CD1c-positive myeloid dendritic cell (primary cell): Measurements from ENCODE around the gene LRRC46.

Experiments used
- DNase-seq: peaks from one replicate; pipeline ENCODE4 v3.0.0-alpha.2; 2016; ENCODE audit errors: extremely low spot score

LRRC46 gene

DNA sequence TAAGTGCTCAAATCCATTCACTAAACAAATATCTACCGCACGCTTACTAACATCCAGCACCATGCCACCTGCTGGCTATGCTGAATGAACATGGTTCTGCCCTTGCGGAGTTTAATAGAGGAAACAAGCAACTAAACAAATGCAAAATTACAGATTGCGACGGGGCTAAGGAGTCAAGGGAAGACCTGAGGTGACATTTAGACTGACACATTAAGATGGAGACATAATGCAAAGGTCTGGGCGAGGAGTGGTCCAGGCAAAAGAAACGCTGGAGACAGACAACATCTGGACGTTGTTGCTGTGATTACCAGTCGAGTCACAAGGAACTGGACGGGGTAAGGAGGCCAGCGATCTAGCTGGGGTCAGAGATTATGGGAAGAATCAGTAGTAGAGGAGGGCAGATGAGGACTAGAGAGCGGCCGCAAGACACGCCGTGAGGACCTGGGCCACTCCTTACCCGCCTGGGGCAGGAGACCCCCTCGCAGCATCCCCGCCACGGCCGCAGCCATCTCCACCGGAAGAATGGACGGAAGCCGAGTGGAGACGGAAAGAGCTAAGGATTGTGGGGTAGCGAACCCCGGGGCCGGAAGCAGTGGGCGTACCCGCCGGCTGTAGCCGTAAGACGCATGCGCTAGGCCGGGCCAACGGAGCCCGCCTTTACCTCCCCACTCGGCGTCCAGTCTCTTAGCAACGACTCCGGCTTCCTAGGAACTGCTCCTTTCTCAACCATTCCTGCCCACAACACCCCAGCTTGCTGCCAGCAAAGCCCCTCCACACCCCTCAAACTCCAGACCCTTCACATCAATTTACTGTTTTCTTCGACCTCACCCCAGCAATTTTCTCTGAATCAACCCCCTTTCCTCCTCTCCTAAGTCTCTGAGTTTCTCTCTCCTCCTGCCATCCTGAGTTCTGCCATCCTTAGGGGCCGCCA, at the start of gene LRRC46, which contains the start of gene MRPL10:
TSS of gene LRRC46 (plus strand) at position 668 of the 931 bp plus-strand sequence. CDS start 320 bp downstream, outside the sequence.
TSS of gene MRPL10 (minus strand) at position 539 of the 931 bp plus-strand sequence. CDS start at position 509, 30 bp downstream.
- peak; percentile 97 for DNase-seq

- no peak for DNase-seq
These were observed 45.8 kb upstream of the LRRC46 start for GRCh38 chr17:47785538-47786123.

DNA sequence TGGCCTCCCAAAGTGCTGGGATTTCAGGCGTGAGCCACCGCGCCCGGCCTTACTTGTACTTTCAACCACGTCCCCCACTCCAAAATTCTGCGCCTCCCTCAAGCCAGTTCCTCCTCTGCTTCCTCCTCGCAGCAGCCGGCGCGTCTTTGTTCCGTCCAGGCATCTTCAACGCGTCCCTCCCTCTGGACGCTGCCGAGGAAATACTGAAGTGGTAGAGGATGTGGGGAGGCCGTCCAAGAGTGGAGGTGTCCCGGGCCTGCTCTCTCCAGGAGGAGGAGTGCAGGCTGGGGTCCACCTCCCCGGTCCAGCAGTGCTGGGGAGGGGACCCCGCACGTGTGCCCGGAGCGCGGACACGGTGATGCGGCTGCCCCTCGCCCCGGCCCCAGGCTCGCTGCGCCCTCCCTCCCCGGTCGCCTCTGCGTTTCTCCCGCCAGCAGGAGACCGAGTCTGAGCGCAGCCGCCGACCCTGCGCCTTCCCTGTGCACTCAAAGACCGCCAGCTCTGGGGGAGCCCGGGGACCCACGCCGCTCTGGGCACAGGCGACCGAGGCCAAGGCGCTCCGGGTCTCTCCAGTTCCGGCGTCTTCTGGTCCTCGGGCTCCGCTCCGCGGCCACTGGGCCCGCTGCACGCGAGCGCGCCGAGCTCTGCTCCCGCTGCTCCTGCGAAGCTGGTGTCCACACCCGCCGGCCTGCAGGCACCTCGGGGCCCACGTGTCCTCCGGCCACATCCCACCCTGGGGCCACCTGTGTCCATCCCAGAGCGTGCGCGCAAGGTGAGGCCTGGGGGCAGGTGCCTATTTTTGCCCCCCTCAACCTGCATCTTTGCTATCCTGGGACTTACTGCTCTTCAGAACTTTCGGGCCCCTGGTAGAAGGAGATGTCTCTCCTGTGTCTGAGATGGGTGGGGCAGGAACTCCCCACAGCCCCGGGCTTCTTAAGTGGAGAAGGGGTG, 41.6 kb upstream of the LRRC46 start:
- peak; percentile 50 for DNase-seq

DNA sequence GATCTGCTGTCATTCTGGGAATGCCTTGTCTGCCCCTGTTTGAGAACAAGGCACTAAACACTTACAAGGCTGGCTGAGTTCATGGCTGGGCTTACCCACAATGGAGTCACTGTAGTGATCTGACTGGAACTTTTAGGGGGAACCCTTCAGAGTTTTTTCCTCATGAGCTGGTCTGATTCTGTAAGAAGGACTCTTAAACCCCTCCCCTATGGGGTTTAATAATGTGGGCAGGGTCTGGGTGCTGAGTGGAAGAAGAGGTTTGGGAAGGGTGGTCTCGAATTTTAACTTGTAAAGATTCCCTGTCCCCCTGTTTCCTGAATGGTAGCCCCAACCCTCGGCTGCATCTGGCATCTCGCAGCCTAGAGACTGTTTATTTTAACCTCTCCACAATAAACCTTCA, 40.4 kb upstream of the LRRC46 start:
- DNase-seq = no peak

DNA sequence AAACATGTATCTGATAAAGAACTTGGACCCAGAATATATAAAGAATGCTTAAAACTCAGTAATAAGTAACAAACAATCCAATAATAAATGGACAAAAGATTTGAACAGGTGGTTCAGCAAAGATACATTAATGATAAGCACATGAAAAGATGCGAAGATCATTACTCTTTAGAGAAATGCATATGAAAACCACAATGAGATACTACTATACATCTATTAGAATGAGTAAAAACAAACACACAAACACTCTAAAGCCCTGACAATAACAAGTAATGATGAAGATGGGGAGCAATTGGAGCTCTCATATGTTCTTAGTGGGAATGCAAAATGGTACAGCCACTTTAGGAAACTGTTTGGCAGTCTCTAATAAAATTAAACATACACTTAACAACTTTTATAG, 39.0 kb upstream of the LRRC46 start:
- DNase-seq = no peak

DNA sequence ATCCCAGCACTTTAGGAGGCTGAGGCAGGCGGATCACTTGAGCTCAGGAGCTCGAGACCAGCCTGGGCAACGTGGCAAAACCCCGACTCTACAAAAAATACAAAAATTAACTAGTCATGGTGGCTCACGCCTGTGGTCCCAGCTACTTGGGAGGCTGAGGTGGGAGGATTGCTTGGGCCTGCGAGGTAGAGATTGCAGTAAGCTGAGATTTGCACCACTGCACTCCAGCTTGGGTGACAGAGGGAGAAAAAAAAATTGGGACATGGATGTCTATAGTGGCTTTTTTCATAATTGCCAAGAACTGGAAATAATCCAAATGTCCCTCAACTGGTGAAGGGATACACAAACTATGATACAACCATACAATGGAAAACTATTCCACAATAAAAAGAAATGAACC, 38.5 kb upstream of the LRRC46 start:
- DNase-seq = no peak

GRCh38 chr17:47797797-47798196, 33.7 kb upstream of the LRRC46 start:
- DNase-seq = no peak

DNA sequence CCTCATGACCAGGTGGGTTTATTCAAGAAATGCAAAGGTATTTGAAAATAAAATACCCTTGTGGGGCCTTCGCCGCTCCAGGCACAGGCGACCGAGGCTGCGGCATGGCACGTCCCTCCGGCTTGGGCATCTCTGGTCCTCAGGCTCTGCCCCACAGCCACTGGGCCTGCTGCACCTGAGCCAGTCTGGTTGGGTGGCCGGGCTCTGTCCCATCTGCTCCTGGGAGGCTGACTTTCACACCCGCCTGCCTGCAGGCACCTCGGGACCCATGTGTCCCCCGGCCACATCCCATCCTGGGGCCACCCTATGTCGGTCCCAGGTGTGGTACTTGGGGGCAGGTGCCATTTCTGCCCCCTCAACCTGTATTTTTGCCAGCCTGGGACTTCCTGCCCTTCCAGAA, 30.8 kb upstream of the LRRC46 start:
- DNase-seq = no peak

- DNase-seq = no peak
These were observed 30.2 kb upstream of the LRRC46 start for GRCh38 chr17:47801176-47801765.

GRCh38 chr17:47801906-47802305, 29.6 kb upstream of the LRRC46 start:
- no peak for DNase-seq

DNA sequence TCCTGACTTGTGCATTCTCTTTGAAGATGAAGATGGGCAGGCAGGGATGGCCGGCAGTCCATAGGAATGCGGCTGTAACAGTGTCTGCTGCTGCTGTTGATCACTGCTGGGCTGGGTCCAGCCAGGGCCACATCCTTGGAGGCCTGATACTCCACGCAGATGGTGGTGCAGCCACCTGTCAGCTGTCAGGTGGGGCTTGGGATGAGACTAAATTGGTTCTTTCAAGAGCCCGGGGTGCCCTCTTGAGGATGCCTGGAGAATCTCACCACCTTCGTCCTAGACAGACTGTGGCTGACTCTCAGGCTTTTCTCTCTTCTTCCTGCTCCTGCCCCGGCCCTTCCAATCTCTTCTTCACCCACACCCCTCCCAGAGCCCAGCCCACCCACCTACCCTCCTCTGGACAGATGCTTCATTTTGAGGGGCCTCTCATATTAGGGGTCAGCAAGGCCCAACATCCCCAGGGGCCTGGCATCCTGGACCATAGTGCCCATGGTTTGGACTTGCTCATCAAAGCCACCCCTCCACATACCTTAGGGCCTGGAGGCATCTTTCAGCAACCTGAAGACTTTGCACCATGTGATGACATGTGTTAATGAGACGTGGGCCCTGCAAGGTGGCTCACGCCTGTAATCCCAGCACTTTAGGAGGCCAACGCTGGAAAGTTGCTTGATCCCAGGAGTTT, 29.0 kb upstream of the LRRC46 start:
- peak; percentile 39 for DNase-seq

GRCh38 chr17:47803201-47803600, 28.3 kb upstream of the LRRC46 start:
- DNase-seq = no peak

DNA sequence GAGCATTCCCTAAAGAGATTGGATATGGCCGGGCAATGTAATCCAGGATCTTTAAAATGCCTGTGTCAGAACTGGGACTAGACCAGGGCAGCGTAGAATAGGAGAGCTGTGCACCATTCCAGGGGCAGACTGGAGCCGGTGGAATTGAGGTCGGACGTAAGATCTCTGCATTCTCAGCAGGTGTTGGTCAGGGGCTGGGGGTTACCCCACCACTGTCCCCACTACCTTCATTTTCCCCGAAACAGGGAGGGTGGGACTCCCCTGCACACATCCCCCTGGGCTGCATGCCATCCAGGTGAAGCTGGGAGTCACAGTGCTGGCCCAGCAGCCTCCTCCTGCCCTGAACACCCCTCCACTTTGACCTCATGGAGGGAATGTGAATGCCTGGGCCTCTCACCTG, 27.7 kb upstream of the LRRC46 start:
- no peak for DNase-seq

DNA sequence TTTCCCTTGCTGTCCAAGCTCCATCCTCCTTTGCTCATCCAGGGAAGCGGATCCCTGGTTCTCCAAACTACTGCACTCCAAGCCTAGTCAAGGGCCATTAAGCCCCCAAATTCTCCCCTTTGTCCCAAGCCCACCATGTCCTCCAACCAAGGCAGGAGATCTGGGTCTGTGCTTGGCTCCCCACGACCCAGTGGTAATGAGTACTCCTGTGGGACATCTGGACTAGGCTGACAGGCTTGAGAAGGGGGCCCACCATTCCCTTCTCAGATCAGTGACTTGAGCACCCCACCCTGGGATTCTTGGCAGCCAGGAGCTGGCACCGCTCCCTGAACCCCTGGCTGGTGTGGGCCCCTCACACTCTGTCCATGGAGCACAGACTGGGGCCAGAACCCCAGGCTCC, 27.0 kb upstream of the LRRC46 start:
- DNase-seq = no peak

DNA sequence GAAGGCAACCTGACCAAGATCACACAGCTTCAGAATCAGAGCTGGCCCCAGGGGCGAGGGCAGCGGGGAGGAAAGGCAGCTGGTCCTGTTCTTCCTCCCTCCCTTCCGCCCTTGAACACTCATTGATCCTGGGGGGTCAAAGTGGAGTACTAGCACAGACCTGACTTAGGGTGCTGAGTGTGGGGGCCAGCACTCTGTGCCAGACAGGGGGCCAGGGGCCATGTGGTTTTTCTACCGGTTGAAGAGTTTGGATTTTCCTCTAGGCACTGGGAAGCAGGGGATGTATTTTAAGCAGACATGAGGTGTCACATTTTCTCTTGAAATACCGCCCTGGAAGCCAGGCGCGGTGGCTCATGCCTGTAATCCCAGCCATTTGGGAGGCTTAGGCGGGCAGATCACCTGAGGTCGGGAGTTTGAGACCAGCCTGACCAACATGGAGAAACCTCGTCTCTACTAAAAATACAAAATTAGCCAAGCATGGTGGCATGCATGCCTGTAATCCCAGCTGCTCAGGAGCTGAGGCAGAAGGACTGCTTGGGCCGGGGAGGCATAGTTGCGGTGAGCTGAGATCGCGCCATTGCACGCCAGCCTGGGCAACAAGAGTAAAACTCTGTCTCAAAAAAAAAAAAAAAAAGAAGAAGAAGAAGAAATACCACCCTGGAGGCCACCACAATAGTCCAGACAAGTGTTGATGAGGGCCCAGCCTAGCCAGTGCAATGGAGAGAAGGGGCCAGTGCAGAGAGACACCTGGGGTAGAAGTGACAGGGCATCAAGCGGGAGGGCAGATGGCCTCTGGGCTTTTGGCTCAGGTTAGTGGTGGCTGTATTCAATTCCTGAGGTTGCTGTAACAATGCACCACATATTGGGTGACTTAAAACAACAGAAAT, 25.2 kb upstream of the LRRC46 start:
- DNase-seq = no peak

- no peak for DNase-seq
These were observed 24.6 kb upstream of the LRRC46 start for GRCh38 chr17:47806913-47807255.

- DNase-seq = no peak
These were observed 24.0 kb upstream of the LRRC46 start for GRCh38 chr17:47807421-47807820.

- DNase-seq = no peak
These were observed 23.2 kb upstream of the LRRC46 start for GRCh38 chr17:47808036-47808829.

DNA sequence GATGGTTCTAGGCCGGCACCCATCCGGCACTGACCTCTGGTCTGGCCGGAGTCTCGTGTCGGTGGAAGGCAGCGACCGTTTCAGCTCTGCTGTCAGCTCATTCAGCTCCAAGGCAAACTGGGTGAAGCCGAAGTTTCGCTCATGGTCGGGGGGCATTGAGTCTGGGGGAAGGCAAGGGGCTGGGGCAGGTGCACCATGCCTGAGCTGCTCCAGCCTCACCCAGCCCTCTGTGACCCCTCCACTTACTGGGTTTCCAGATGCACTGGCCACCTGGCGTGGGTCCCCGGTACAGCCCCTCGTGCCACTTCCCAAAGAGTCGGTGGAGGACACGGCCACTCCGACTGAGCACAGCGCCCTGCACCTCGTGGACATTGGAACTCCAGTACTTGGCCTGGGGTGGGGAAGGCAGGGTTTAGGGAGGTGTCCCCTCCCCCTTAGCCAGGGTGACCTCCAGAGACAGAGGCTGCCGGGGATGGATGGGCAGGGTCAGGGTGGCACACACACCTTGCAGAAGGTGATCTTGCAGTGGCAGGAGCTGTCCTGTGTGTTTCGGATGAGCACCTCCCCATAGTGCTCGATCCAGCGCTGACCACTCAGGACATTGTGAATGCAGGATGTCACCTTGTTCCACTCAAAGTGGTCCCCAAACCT, 22.5 kb upstream of the LRRC46 start:
- DNase-seq = no peak
